H1 (cell line): ENCODE data around the gene SEC14L6. TPM values are rescaled to one million over a fixed set of nuclear protein-coding genes. Genes with fewer than 3 reads are reported as not detected.

Source experiments
- CTCF ChIA-PET: fragments of 300-600 bp; sonication (Branson Sonifier 250); formaldehyde crosslinking; loops from one replicate; lab custom pipeline; 2021; ENCODE audit not compliant: partially characterized antibody; lab: Charles Lee
- POLR2A ChIA-PET: fragments of 300-600 bp; sonication (Branson Sonifier 250); formaldehyde crosslinking; loops from one replicate; lab custom pipeline; 2021; ENCODE audit warnings: inconsistent platforms; ENCODE audit not compliant: partially characterized antibody; lab: Charles Lee
- DNase-seq, 2 experiments: peaks; one replicate each; pipeline versions ENCODE4 v3.0.0 to v3.0.0-alpha.2; 2010 to 2022; ENCODE audit warnings: low spot score in 2 of 2, low read depth in 1 of 2, mixed read lengths in 1 of 2
- FAIRE-seq: peaks from 2 replicates; lab custom pipeline; 2011; peaks lifted over from hg19 to GRCh38; lab: Jason Lieb, UNC
- H2AFZ ChIP-seq: 2 replicates; pipeline ENCODE4 v1.8.1; 2012; ENCODE audit warnings: low read length, inconsistent platforms
- H2AK5ac ChIP-seq: 2 replicates; pipeline ENCODE4 v1.6.1; 2013; ENCODE audit warnings: low read depth, low read length
- H2BK120ac ChIP-seq: replicated peaks from 2 replicates; pipeline ENCODE3; 2013; ENCODE audit warnings: low read depth, low read length, inconsistent platforms
- H2BK12ac ChIP-seq: 2 replicates; pipeline ENCODE4 v1.6.1; 2013; ENCODE audit warnings: low read depth, low read length
- H2BK15ac ChIP-seq: 2 replicates; pipeline ENCODE4 v1.6.1; 2013; ENCODE audit warnings: low read length
- H2BK20ac ChIP-seq: 2 replicates; pipeline ENCODE4 v1.6.1; 2013; ENCODE audit warnings: low read length
- H2BK5ac ChIP-seq: 2 replicates; pipeline ENCODE4 v1.6.1; 2013; ENCODE audit warnings: low read depth, low read length
- H3K14ac ChIP-seq: 2 replicates; pipeline ENCODE4 v1.6.1; 2013; ENCODE audit warnings: inconsistent platforms; ENCODE audit not compliant: insufficient read length
- H3K18ac ChIP-seq: 2 replicates; pipeline ENCODE4 v1.6.1; 2013; ENCODE audit warnings: low read length; ENCODE audit errors: extremely low read depth
- H3K23ac ChIP-seq: 2 replicates; pipeline ENCODE4 v1.6.1; 2013; ENCODE audit warnings: inconsistent platforms; ENCODE audit not compliant: insufficient read length
- H3K23me2 ChIP-seq: 2 replicates; pipeline ENCODE4 v1.6.1; 2013; ENCODE audit warnings: low read depth, low read length
- H3K27ac ChIP-seq: 2 replicates; pipeline ENCODE4 v1.6.1; 2011; ENCODE audit warnings: low read depth, low read length, inconsistent platforms
- H3K27me3 ChIP-seq, 4 experiments: replicated peaks in 1 of 4; 1 replicate in 1 of 4; 2 replicates in 3 of 4; pipeline versions ENCODE4 v1.6.1 to v1.8.1; 2011 to 2013; ENCODE audit warnings: low read length in 3 of 4, mild to moderate bottlenecking in 3 of 4, inconsistent platforms in 2 of 4, mixed read lengths in 2 of 4, moderate library complexity in 1 of 4; ENCODE audit not compliant: control insufficient read depth in 3 of 4, insufficient read depth in 3 of 4; ENCODE audit errors: extremely low read depth in 1 of 4
- H3K36me3 ChIP-seq, 4 experiments: 2 replicates each; pipeline versions ENCODE4 v1.6.1 to v1.8.1; 2011 to 2013; ENCODE audit warnings: mild to moderate bottlenecking in 4 of 4, low read length in 3 of 4, moderate library complexity in 2 of 4, control low read depth in 1 of 4, inconsistent platforms in 1 of 4; ENCODE audit not compliant: insufficient read depth in 4 of 4, control insufficient read depth in 2 of 4
- H3K4ac ChIP-seq: replicated peaks from 2 replicates; pipeline ENCODE3; 2013; ENCODE audit warnings: low read length, low read depth, mixed read lengths, inconsistent platforms; ENCODE audit not compliant: insufficient read length
- H3K4me1 ChIP-seq, 4 experiments: replicated peaks in 1 of 4; 1 replicate in 1 of 4; 2 replicates in 3 of 4; pipeline versions ENCODE4 v1.6.1 to v1.8.1; 2011 to 2013; ENCODE audit warnings: low read length in 3 of 4, inconsistent platforms in 2 of 4, mixed read lengths in 1 of 4; ENCODE audit not compliant: insufficient read depth in 4 of 4, control insufficient read depth in 3 of 4
- H3K4me2 ChIP-seq, 2 experiments: 2 replicates each; pipeline versions ENCODE4 v1.6.1 to v1.8.1; 2011 to 2013; ENCODE audit warnings: low read depth in 2 of 2, low read length in 2 of 2, control low read depth in 1 of 2, inconsistent platforms in 1 of 2, mild to moderate bottlenecking in 1 of 2; ENCODE audit not compliant: insufficient read depth in 1 of 2
- H3K4me3 ChIP-seq, 4 experiments: fragments of 200-600, 300-600 bp in 1 of 4; sonication (generic), shearing (Covaris generic), sonication (Bioruptor Twin) in 1 of 4; 2 replicates each; pipeline versions ENCODE4 v1.5.1 to v1.8.1; 2011 to 2016; ENCODE audit warnings: low read length in 4 of 4, low read depth in 3 of 4, control low read depth in 2 of 4, inconsistent platforms in 2 of 4, mild to moderate bottlenecking in 2 of 4, mixed read lengths in 1 of 4, moderate library complexity in 1 of 4; ENCODE audit not compliant: insufficient read depth in 2 of 4; ENCODE audit errors: extremely low read depth in 1 of 4
- H3K56ac ChIP-seq: replicated peaks from 2 replicates; pipeline ENCODE3; 2013; ENCODE audit warnings: low read depth, mild to moderate bottlenecking, mixed read lengths, low read length, inconsistent platforms; ENCODE audit not compliant: insufficient read length
- H3K79me1 ChIP-seq: 2 replicates; pipeline ENCODE4 v1.6.1; 2013; ENCODE audit warnings: low read depth, low read length, control low read depth
- H3K79me2 ChIP-seq, 2 experiments: 2 replicates each; pipeline versions ENCODE4 v1.6.1 to v1.8.1; 2012 to 2013; ENCODE audit warnings: low read length in 2 of 2, mild to moderate bottlenecking in 2 of 2, inconsistent platforms in 1 of 2; ENCODE audit not compliant: insufficient read depth in 2 of 2, control insufficient read depth in 1 of 2
- H3K9ac ChIP-seq, 4 experiments: replicated peaks in 1 of 4; 1 replicate in 1 of 4; 2 replicates in 3 of 4; pipeline versions ENCODE4 v1.6.1 to v1.8.1; 2011 to 2013; ENCODE audit warnings: low read depth in 3 of 4, low read length in 3 of 4, control low read depth in 2 of 4, mild to moderate bottlenecking in 2 of 4, moderate library complexity in 2 of 4, inconsistent platforms in 1 of 4; ENCODE audit errors: extremely low read depth in 1 of 4
- H3K9me3 ChIP-seq, 2 experiments: 2 replicates each; pipeline versions ENCODE4 v1.6.1 to v1.8.1; 2012 to 2013; ENCODE audit warnings: mild to moderate bottlenecking in 2 of 2, moderate library complexity in 2 of 2, control low read depth in 1 of 2, inconsistent platforms in 1 of 2, low read depth in 1 of 2, low read length in 1 of 2, mixed read lengths in 1 of 2; ENCODE audit not compliant: insufficient read depth in 2 of 2
- H4K20me1 ChIP-seq, 2 experiments: replicated peaks in 1 of 2; 2 replicates each; pipeline versions ENCODE3 to v1.8.1; 2011 to 2013; ENCODE audit warnings: inconsistent platforms in 2 of 2, low read length in 2 of 2, mild to moderate bottlenecking in 1 of 2; ENCODE audit not compliant: insufficient read depth in 2 of 2, control insufficient read depth in 1 of 2
- H4K5ac ChIP-seq: 2 replicates; pipeline ENCODE4 v1.6.1; 2013; ENCODE audit warnings: low read length, low read depth, mixed read lengths, inconsistent platforms; ENCODE audit not compliant: insufficient read length
- H4K8ac ChIP-seq: 2 replicates; pipeline ENCODE4 v1.8.0; 2013; ENCODE audit warnings: mild to moderate bottlenecking, moderate library complexity, low read length, inconsistent platforms; ENCODE audit not compliant: insufficient read depth; ENCODE audit errors: extremely low read depth
- H4K91ac ChIP-seq: replicated peaks from 2 replicates; pipeline ENCODE3; 2013; ENCODE audit warnings: low read length, mixed read lengths, inconsistent platforms; ENCODE audit not compliant: insufficient read length
- CBX5 ChIP-seq: fragments of 300-800, 300-1000 bp; sonication (generic); IDR thresholded peaks from 2 replicates; pipeline ENCODE4 v1.7.1; 2016; ENCODE audit warnings: antibody characterized with exemption, low read length, low read depth
- CBX8 ChIP-seq: fragments of 300-800, 300-1000 bp; sonication (generic); IDR thresholded peaks from 2 replicates; pipeline ENCODE4 v1.7.1; 2016; ENCODE audit warnings: low read depth, low read length, borderline replicate concordance
- CEBPB ChIP-seq: IDR thresholded peaks from 2 replicates; pipeline ENCODE4 v1.6.1; 2012; ENCODE audit warnings: low read depth, low read length
- CHD1 ChIP-seq: IDR thresholded peaks from 2 replicates; pipeline ENCODE4 v1.6.1; 2012; ENCODE audit warnings: low read depth, low read length, improper control_type of control experiment
- E2F6 ChIP-seq: IDR thresholded peaks from 2 replicates; pipeline ENCODE4 v1.6.1; 2012; ENCODE audit warnings: inconsistent platforms
- GTF2F1 ChIP-seq: IDR thresholded peaks from 2 replicates; pipeline ENCODE4 v1.6.1; 2012; ENCODE audit warnings: low read depth, low read length, improper control_type of control experiment, borderline replicate concordance
- NANOG ChIP-seq: IDR thresholded peaks from 2 replicates; pipeline ENCODE4 v1.6.1; 2011; ENCODE audit warnings: low read length, low read depth, mild to moderate bottlenecking, inconsistent platforms; ENCODE audit not compliant: insufficient read depth, poor library complexity, severe bottlenecking
- NRF1 ChIP-seq: IDR thresholded peaks from 2 replicates; pipeline ENCODE4 v1.6.1; 2011; ENCODE audit warnings: mild to moderate bottlenecking, low read depth, low read length, improper control_type of control experiment
- POLR2AphosphoS5 ChIP-seq: IDR thresholded peaks from 2 replicates; pipeline ENCODE4 v1.6.1; 2011; ENCODE audit warnings: low read depth, low read length
- RAD21 ChIP-seq, 2 experiments: IDR thresholded peaks in 1 of 2; conservative IDR thresholded peaks in 1 of 2; 2 replicates each; pipeline ENCODE4 v1.6.1; 2011; ENCODE audit warnings: low read depth in 2 of 2, low read length in 2 of 2, improper control_type of control experiment in 1 of 2, inconsistent platforms in 1 of 2, mild to moderate bottlenecking in 1 of 2, moderate library complexity in 1 of 2
- SAP30 ChIP-seq: fragments of 300-600 bp; sonication (generic); IDR thresholded peaks from 2 replicates; pipeline ENCODE4 v1.7.1; 2012; ENCODE audit warnings: low read length, moderate library complexity, mild to moderate bottlenecking, inconsistent platforms; ENCODE audit not compliant: insufficient read depth, insufficient replicate concordance
- SIX5 ChIP-seq: IDR thresholded peaks from 2 replicates; pipeline ENCODE4 v1.6.1; 2011; ENCODE audit warnings: mild to moderate bottlenecking, low read depth, low read length
- TAF1 ChIP-seq: IDR thresholded peaks from 2 replicates; pipeline ENCODE4 v1.6.1; 2011; ENCODE audit warnings: mild to moderate bottlenecking, low read depth, low read length
- TCF12 ChIP-seq: IDR thresholded peaks from 2 replicates; pipeline ENCODE4 v1.6.1; 2011; ENCODE audit warnings: low read depth, mild to moderate bottlenecking, low read length
- WGBS, 2 experiments: shearing (Covaris generic) in 1 of 2; methylation state at CpG; one replicate each; pipeline versions ENCODE4 v1.1.6 to v1.1.7; 2013 to 2015; ENCODE audit warnings: low lambda C conversion rate in 2 of 2, mixed read lengths in 2 of 2, inconsistent platforms in 1 of 2, low coverage in 1 of 2, missing lambda C conversion rate in 1 of 2; ENCODE audit not compliant: insufficient replicate concordance in 2 of 2, insufficient coverage in 1 of 2, insufficient read length in 1 of 2; ENCODE audit errors: extremely low coverage in 1 of 2, missing lambda C conversion rate in 1 of 2; 5-methylcytosine and 5-hydroxymethylcytosine counted together
- polyA plus RNA-seq, 7 experiments: library from polyadenylated mRNA; depleted of rRNA in 3 of 7; stranded (reverse) in 5 of 7; unstranded in 2 of 7; fragments of >200 nt in 5 of 7; fragments of 200-250 nt in 2 of 7; gene quantifications; 1 replicate in 5 of 7; 2 replicates in 1 of 7; 4 replicates in 1 of 7; pipeline versions ENCODE4 v1.2.1 to v1.2.3, GENCODE V29; 2011 to 2013; ENCODE audit warnings: missing spikeins in 2 of 7, mixed read lengths in 2 of 7
- total RNA-seq: library from RNA; stranded (reverse); fragmentation: NEBNext Ultra II Directional; extraction: Animal tissue kit (Norgen Biotek cat#: 25700); gene quantifications from 2 replicates; pipeline ENCODE4 v1.2.1, GENCODE V29; 2021

Gene SEC14L6
- total and polyA plus RNA-seq, 2 of the 8 experiments (the other 6 are each of a cell fraction or from before 2014, with no cell fraction given): 0.63 to 2.1 TPM

GRCh38 chr22:30503551-30503950, 43.0 kb downstream of the SEC14L6 start:
- DNase-seq (no peak), FAIRE-seq (no peak)
- Histone ChIP-seq H3K79me2 (no peaks in the 10 kb centered on the region), H3K27me3 (peaks cover 0 to 4% (median 0%) of the 10 kb centered on the region in 4 experiments; a peak in 2 of 7 replicates), H3K27ac (no peak overlapping the region), H4K8ac (no peak overlapping the region), H4K91ac (no peak overlapping the region), H3K14ac (no peak overlapping the region), H2BK12ac (no peak overlapping the region), H2BK120ac (no peak overlapping the region), H2AK5ac (no peak overlapping the region), H2BK20ac (no peak overlapping the region), H3K18ac (no peak overlapping the region), H2BK15ac (no peak overlapping the region), H3K9me3 (no peaks in the 10 kb centered on the region), H3K23ac (no peak overlapping the region), H4K5ac (no peak overlapping the region), H3K36me3 (no peaks in the 10 kb centered on the region), H3K4me1 (peaks cover 0 to 4% (median 2%) of the 10 kb centered on the region in 4 experiments; a peak in 2 of 7 replicates), H2BK5ac (no peak overlapping the region), H3K56ac (no peak overlapping the region), H3K23me2 (peaks cover 5% of the 10 kb centered on the region; the same call in 1 of the 2 replicates), H2AFZ (no peak overlapping the region), H3K4ac (no peak overlapping the region), H4K20me1 (no peaks in the 10 kb centered on the region), H3K79me1 (no peaks in the 10 kb centered on the region), H3K4me3 (no peak overlapping the region), H3K4me2 (no peak overlapping the region), H3K9ac (no peak overlapping the region)
- WGBS, 2 experiments: 90% methylated on average over 11 of the region's 12 CpGs; no CpG with 5 or more reads in 1 of the 2 experiments
- ChIA-PET CTCF (interaction anchor here (1.1 to 2.2 kb wide), 4 partner anchors 13 to 34 kb away, joined by 3 to 11 read pairs (median 5); no protein-coding TSS in a partner anchor), POLR2A (interaction anchor here (0.8 to 1.8 kb wide), 2 partner anchors 11 to 18 kb away, joined by 3 read pairs; no protein-coding TSS in a partner anchor)
- no peak for TF ChIP-seq SIX5
- TF ChIP-seq CEBPB: no peak
- no peak for TF ChIP-seq CHD1
- no peak for TF ChIP-seq GTF2F1
- TF ChIP-seq RAD21 (IDR thresholded peaks at IDR 0.05 in 1 of 2, conservative IDR thresholded peaks at IDR 0.05 in 1 of 2; ENCODE audit: low read depth in 2 of 2, low read length in 2 of 2): no peak
- no peak for TF ChIP-seq SAP30
- no peak for TF ChIP-seq NANOG
- TF ChIP-seq POLR2AphosphoS5: no peak
- TF ChIP-seq CBX5: no peak
- TF ChIP-seq TCF12: no peak
- no peak for TF ChIP-seq NRF1
- no peak for TF ChIP-seq TAF1
- TF ChIP-seq E2F6: no peak
- TF ChIP-seq CBX8: no peak
